K562 (cell line): ENCODE results near the gene ISY1. TPM values are rescaled to one million over a fixed set of nuclear protein-coding genes. Genes with fewer than 3 reads are reported as not detected.

Experiments
- BACH1 ChIP-seq: fragments of 200-800 bp; sonication (Bioruptor generic); IDR thresholded peaks from 2 replicates; pipeline ENCODE4 v1.6.1; 2016; ENCODE audit warnings: missing genetic modification characterization, missing compliant biosample characterization
- CEBPZ ChIP-seq: fragments of 150-350 bp; IDR thresholded peaks from 2 replicates; pipeline ENCODE4 v1.6.1; 2014; ENCODE audit warnings: low read depth, mild to moderate bottlenecking, low read length, borderline replicate concordance
- NFXL1 ChIP-seq: fragments of 450-650 bp; formaldehyde crosslinking; IDR thresholded peaks from 2 replicates; pipeline ENCODE4 v1.4.0; 2021; ENCODE audit warnings: mild to moderate bottlenecking
- PBX2 ChIP-seq, 2 experiments: IDR thresholded peaks in 1 of 2; conservative IDR thresholded peaks in 1 of 2; 2 replicates each; pipeline ENCODE4 v1.6.1; 2016; ENCODE audit warnings: low read depth in 2 of 2, mild to moderate bottlenecking in 1 of 2, missing compliant biosample characterization in 1 of 2, missing genetic modification characterization in 1 of 2, moderate library complexity in 1 of 2
- RNF219 ChIP-seq: fragments of 250-450 bp; sonication (Bioruptor Pico); IDR thresholded peaks from 2 replicates; pipeline ENCODE4 v1.5.0; 2022; ENCODE audit warnings: mild to moderate bottlenecking
- ZNF384 ChIP-seq: IDR thresholded peaks from 2 replicates; pipeline ENCODE4 v1.6.1; 2012; ENCODE audit warnings: low read depth, low read length, improper control_type of control experiment
- ZNF77 ChIP-seq: fragments of 250-450 bp; sonication (Bioruptor Pico); IDR thresholded peaks from 2 replicates; pipeline ENCODE4 v1.5.0; 2020
- polyA plus RNA-seq, 8 experiments: library from polyadenylated mRNA; depleted of rRNA in 4 of 8; stranded (reverse) in 5 of 8; unstranded in 3 of 8; fragments of >200 nt; fragmentation: Nextera tagmentation in 2 of 8; fragmentation: Illumina TruSeq in 1 of 8; extraction: Ambion mirVana in 2 of 8; extraction: Trizol in 1 of 8; gene quantifications; 2 replicates each; pipeline versions ENCODE4 v1.2.1 to v1.2.3, GENCODE V29; 2011 to 2014; ENCODE audit warnings: inconsistent platforms in 1 of 8, missing spikeins in 1 of 8
- total RNA-seq, 7 experiments: library from RNA; depleted of rRNA in 6 of 7; stranded (reverse); fragments of >200 nt in 6 of 7; fragmentation: Illumina TruSeq in 2 of 7; extraction: Trizol in 2 of 7; gene quantifications; 2 replicates each; pipeline versions ENCODE4 v1.2.1 to v1.2.3, GENCODE V29; 2011 to 2021; ENCODE audit warnings: low replicate concordance in 1 of 7
- TF ChIP-seq, protein P1 (sequence below): sonication (generic); formaldehyde crosslinking; IDR thresholded peaks from 2 replicates; pipeline ENCODE4 v1.8.0; 2022; ENCODE audit warnings: mild to moderate bottlenecking, missing genetic modification reagents
- TF ChIP-seq, protein P2 (sequence below): fragments of 250-450 bp; sonication (Bioruptor Pico); IDR thresholded peaks from 2 replicates; pipeline ENCODE4 v1.4.0; 2020

ISY1 gene
- total and polyA plus RNA-seq, 9 of the 15 experiments (the other 6 are each of a cell fraction or from before 2014, with no cell fraction given), result 23.5 to 50.0 (median 32.9) TPM

DNA sequence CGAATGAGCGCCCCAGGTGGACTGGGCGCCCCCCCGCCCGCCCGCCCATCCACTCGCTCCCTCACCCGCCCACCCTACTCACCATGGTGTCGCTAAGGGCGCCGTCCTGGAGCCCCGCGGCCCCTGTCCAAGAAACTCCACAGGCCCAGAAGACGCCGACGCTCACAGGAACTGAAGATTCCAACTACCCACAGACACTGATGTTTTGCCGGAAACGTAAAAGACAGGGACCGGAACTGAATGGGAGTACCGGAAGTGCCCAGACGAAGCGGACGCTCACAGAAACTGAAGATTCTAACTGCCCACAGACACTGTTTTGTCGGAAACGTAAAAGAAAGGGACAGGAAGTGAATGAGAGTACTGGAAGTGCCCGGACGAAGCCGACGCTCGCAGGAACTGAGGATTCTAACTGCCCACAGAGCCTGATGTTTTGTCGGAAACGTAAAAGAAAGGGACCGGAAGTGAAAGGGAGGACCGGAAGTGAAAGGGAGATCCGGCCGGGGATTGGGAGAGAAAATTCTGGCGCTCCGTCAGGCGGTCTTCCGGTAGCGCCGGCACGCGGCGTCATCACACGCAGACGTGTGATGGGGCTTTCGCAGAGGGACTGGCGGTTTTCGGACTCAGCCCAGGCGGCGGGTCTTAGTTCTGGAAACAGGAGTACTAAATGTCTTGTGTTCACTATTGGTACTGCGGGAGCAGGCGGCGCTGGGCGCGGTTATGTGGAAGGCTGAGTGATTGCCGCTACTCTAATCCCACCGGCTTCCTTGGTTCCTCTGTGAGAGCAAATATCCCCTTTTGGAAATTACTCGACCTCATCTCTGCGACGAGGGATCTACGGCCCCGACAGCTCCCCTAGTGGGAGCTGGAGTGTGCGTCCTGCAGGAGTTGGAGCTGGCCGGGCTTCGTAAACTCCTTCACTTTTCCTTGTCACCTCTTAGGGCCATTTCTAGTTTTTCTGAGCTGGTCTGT lies at the start of gene ISY1 (continued):
- TF ChIP-seq RNF219 (no peak), NFXL1 (CRISPR knock-in tag) (no peak), ZNF77 (CRISPR knock-in tag) (no peak), BACH1 (tag) (no peak), ZNF384 (no peak), CEBPZ (no peak), PBX2 (CRISPR knock-in tag; IDR thresholded peaks at IDR 0.05; ENCODE audit: low read depth) (no peak), PBX2 (tag; conservative IDR thresholded peaks at IDR 0.05; ENCODE audit: low read depth) (no peak)
- TF ChIP-seq, protein P1, sequence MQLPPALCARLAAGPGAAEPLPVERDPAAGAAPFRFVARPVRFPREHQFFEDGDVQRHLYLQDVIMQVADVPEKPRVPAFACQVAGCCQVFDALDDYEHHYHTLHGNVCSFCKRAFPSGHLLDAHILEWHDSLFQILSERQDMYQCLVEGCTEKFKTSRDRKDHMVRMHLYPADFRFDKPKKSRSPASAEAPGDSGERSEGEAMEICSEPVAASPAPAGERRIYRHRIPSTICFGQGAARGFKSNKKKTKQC (CRISPR knock-in tag), result no peak; the same call in 1 of the 2 replicates
- TF ChIP-seq, protein P2, sequence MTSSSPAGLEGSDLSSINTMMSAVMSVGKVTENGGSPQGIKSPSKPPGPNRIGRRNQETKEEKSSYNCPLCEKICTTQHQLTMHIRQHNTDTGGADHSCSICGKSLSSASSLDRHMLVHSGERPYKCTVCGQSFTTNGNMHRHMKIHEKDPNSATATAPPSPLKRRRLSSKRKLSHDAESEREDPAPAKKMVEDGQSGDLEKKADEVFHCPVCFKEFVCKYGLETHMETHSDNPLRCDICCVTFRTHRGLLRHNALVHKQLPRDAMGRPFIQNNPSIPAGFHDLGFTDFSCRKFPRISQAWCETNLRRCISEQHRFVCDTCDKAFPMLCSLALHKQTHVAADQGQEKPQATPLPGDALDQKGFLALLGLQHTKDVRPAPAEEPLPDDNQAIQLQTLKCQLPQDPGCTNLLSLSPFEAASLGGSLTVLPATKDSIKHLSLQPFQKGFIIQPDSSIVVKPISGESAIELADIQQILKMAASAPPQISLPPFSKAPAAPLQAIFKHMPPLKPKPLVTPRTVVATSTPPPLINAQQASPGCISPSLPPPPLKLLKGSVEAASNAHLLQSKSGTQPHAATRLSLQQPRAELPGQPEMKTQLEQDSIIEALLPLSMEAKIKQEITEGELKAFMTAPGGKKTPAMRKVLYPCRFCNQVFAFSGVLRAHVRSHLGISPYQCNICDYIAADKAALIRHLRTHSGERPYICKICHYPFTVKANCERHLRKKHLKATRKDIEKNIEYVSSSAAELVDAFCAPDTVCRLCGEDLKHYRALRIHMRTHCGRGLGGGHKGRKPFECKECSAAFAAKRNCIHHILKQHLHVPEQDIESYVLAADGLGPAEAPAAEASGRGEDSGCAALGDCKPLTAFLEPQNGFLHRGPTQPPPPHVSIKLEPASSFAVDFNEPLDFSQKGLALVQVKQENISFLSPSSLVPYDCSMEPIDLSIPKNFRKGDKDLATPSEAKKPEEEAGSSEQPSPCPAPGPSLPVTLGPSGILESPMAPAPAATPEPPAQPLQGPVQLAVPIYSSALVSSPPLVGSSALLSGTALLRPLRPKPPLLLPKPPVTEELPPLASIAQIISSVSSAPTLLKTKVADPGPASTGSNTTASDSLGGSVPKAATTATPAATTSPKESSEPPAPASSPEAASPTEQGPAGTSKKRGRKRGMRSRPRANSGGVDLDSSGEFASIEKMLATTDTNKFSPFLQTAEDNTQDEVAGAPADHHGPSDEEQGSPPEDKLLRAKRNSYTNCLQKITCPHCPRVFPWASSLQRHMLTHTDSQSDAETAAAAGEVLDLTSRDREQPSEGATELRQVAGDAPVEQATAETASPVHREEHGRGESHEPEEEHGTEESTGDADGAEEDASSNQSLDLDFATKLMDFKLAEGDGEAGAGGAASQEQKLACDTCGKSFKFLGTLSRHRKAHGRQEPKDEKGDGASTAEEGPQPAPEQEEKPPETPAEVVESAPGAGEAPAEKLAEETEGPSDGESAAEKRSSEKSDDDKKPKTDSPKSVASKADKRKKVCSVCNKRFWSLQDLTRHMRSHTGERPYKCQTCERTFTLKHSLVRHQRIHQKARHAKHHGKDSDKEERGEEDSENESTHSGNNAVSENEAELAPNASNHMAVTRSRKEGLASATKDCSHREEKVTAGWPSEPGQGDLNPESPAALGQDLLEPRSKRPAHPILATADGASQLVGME (CRISPR knock-in tag), result no peak
